ENCODE results near the gene FNDC3B.
"Not testable (repeated sequence)": the region's sequence is repeated elsewhere in the genome, so short reads cannot be mapped to it uniquely, and the experiment has no call there.

The FNDC3B gene

DNA sequence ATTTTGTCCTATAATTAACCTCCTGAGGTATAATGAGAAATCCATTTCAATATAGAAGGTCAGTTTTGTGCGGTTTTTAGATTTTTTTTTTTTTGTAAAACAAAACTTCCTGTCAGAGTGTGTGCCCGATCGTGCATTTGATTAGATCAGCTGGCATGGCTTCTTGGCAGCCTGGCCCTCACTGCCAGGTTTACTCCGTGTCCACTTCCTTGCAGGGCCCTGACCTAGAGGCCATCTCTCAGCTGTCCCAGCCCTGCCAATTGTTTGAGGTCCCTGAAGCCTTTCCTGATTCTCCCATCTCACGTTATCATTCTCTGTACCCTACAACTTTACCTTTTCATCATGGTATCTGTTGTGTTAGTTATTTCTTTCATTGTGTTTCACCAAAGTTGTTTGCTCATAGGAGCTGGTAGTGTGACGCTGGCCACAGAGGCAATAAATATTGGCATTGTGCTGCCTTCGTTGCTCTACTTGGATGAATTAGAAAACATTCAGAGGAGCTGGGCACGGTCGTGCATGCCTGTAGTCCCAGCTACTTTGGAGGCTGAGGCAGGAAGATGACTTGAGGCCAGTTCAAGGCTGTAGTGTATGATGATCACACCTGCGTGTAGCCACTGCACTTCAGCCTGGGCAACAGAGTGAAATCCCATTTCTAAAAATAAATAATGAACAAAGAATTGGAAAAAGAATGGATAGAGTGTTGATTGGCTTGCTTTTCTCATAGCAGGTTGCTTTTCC lies 206.9 kb downstream of the FNDC3B start:
- DNase-seq, result no peak

DNA sequence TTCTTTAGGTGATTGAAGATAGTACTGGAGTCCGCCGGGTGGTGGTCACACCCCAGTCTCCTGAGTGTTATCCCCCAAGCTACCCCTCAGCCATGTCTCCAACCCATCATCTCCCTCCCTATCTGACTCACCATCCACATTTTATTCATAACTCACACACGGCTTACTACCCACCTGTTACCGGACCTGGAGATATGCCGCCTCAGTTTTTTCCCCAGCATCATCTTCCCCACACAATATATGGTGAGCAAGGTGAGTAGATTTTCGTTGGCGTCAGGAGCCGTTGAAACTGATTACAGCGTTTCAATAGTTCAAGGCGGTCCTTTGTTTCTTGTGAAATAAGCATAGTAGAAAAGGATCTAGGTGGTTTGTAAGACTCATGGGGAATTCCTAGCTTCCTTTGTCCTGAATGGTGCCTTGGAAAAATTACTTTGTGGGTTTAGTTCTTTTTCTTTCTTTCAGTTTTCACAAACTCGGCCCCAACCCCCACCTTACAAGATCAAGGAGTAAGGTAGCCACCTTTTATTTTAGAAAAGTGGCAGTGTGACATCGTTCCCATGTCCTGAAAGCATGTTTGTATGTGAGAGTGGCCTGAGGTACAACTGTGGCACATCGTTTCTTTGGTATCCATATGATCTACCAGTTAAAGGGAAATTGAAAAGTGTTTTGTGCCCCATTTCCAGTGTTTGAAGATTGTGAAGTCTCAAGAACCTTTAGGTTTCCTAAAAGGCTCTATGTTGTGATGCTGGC lies 208.3 kb downstream of the FNDC3B start:
- DNase-seq, result no peak

DNA sequence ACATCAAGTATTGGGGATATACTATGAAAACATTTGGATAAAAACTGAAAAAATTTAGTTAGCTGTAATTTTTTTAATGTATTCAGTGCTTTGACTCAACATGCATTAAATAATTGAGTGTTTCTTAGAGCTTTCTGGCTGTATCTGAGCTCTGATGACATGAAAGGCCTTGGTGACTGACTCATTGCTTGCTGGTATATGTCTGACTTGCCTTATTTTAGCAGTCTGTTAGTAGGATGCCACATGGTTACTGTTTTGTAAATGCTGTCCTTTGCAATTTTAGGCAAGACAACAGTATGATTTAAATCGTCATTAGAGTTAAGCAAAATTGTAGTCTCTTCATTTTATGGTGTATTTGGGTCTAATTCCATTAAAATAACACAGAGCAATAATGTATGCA lies 209.7 kb downstream of the FNDC3B start:
- DNase-seq, result no peak

DNA sequence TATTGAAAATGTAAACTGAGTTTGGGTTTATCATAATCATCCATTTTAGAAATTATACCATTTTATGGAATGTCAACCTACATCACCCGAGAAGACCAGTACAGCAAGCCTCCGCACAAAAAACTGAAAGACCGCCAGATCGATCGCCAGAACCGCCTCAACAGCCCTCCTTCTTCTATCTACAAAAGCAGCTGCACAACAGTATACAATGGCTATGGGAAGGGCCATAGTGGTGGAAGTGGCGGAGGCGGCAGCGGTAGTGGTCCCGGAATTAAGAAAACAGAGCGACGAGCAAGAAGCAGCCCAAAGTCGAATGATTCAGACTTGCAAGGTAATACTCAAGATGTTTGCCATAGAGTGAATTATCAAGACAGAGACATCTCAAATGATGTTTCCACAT lies 211.8 kb downstream of the FNDC3B start:
- no peak for DNase-seq

DNA sequence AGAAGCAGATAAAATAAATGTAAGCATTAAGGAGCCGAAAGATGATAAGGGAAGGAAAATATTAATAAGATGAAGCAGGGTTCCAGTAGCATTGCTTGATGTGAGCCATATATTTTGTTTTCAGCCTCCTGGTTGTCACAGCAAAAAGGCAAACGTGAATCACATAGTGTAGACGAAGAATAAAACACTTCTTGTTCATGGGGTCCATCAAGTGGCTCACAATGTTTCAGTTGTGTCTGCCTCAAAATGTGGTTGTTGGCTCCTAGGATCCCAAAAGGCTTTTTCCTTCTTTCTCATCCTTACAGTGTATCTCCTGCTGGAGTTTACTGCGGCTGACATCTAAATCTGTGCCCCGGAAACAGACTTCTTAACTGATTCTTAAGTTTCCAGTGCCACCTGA lies 213.8 kb downstream of the FNDC3B start:
- DNase-seq, result no peak

DNA sequence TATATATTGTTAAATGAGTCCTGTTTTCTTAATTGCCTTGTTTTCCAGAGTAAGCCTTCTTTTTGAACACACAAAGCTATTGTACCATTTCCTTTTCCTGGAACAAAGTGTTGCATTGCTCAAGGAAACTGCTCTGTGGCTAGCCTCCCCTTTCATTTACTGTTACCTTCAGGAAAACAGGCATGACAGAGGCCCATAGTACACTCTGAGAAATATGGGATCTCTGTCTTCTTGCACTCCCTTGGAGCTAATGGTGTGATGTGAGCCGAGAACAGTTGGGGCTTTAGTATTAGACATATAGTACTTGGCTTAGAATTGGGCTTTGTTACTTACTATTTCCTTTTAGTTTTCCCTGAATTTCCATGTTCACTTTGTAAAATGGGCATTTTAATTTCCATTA lies 215.2 kb downstream of the FNDC3B start:
- no peak for DNase-seq

DNA sequence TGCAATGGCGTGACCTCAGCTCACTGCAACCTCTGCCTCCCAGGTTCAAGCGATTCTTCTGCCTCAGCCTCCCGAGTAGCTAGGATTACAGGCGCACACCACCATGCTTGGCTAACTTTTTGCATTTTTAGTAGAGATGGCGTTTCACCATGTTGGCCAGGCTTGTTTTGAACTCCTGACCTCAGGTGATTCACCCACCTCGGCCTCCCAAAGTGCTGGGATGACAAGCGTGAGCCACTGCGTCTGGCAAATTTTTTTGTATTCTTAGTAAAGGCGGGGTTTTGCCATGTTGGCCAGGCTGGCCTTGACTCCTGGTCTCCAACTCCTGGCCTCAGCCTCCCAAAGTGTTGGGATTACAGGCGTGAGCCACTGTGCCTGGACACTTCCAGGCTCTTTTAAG lies 215.9 kb downstream of the FNDC3B start:
- not testable (repeated sequence) for DNase-seq

DNA sequence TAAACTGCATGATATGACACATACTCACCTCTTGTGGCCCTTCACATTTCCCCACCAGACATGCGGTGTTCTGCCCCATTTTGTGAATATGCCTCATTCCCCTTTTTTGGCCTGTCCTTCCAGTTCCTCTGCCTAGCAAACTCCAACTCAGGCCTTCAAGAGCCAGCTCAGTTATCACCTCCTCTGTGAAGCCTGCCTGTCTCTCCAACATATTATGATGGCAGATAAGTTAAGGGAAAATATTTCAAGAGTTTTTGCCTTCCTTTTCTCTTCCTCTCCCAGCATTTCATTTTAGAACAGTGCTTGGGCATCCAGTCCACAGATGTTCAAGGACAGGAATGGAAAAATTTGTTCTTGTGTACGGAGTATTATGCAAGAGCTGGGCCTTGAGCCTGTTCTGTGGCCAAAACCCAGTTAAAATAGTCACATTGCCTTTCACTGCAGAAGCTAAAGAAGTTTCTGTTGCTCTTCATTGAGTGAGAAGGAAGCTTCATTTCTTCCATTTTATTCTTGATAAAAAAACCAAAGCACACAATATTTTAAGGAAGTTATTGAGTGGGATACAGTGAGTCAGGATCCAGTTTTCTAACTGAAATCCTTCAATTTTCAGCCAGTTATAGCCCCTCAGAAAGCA lies 216.8 kb downstream of the FNDC3B start:
- no peak for DNase-seq

DNA sequence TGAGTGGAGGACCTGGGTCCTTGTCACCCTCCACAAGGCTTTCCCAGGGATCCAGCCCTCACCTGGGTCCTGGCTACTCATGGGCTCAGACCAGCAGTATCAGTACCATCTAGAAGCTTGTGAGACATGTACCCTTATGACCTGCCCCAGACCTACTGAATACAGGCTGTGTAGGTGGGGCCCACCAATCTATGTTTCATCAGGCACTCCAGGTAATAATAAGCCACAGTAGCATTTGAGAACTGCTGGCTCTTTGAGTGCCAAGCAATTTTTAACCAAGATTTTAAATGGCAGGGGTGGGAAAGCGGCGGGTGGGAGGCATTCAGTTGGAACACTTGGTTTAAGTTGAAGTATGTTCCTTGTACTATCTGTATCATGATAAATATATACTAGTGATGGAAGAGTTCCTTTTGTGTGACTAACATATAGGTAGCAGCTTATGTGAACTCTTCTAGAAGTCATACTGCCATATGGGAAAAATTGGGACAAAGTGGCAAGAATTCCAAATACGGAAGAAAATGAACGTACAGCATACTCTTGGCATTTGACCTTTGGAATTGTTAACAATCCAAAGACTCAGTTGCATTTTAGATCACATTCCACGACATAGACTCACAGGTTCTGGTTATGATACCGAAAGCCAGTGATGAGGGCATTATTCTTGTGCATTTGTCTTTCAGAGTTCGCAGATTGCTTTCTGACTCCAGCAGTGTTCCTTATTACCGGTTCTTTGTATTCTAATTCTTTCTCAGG lies 218.4 kb downstream of the FNDC3B start:
- DNase-seq, result no peak

DNA sequence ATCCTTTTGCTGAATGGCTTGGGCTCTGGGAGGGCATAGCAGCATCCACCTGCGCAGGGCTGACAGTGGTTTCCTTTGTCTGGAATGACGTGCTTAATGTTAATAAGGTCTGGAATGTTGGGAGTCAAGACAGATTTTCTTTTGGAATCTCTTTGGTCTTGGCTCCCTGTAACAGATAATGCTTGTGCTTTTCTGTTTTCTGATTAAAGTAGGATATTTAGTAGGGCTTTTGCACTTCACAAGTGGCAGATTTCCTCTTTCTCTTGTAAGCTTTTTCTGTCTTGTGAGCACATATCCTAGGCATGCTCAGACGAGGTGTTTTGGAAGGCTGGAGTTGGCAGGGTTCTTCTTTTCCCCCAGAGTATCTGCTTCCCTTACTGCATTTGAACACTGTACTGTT lies 219.2 kb downstream of the FNDC3B start:
- DNase-seq, result no peak

DNA sequence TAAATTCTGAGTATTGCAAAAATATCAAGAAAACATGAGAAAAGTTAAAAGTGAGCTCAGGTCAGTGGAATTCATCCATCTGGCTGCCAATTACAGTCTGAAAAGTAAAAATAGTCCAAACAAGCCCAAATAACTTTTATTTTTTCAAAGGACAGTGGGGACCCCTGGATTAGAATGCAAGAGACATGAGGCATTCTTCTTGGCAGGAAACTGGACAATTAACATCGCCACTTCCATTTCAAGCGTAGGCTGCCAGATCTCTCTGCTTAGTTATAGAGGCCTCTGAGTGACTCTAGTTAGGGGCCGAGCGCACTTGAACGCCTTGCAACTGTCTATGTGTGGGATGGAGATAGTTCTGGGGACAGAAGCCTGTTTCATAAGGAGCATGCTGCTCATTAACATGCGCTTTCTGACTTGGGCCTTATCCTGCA lies 219.7 kb downstream of the FNDC3B start:
- no peak for DNase-seq

DNA sequence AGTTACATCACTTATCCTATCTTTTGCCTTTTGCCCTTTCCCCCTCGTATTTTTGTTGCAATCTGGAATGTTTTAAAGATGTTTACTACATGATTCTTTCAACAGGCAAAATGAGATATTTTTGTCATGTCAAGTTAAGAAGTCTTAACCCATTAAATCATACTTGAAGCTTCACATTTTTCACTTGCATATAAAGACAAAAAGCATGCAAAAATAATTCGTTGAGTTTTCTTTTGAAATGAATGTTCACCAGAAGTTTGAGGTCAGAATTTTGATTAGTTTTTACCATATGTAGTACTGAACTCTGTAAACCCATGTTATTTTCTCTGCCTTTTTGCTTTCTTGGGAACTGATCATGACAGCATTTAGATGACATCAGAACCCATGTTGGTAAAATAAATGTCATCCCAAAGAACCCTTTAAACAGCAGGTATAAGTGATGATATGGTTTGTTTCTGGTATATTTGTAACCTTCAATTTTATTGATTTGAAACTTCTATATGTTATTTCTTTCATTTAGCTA lies 220.4 kb downstream of the FNDC3B start:
- no peak for DNase-seq

DNA sequence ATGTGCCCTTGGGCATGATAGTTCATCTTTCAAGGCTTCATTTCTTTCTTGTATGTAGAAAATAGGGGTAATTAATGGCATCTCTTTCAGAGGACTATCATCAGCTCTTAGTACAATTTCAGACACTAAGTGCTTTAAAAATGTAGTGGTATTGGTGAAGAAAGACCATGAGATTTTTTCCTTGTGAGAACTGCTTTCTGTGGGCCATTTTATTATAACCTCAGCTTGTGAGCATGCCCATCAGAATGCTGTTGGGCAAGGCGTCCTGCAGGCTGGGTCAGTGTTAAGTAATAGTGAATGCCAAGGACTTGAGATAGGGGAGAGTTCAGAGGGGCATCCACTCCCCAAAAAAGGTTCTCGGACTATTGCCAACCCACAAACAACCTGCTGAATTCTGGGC lies 221.0 kb downstream of the FNDC3B start:
- no peak for DNase-seq

DNA sequence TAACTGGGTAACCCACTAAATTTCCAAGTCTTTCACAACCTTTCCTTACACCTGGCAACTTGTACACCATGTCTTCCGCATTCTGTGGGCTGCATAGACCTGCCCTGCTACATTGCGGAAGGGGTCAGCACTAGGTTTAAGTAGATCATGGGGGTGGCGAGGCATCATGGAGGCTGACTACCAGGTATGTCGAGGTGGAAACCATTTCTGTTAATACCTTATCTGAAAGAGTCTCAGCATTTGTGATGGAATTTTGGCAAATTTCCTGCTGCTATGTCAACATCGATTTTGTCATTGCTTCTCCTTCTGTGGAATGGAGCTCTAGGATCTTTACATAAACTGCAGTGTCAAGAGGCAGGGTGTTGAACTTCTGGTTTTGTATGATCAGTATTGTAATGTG lies 221.7 kb downstream of the FNDC3B start:
- no peak for DNase-seq

DNA sequence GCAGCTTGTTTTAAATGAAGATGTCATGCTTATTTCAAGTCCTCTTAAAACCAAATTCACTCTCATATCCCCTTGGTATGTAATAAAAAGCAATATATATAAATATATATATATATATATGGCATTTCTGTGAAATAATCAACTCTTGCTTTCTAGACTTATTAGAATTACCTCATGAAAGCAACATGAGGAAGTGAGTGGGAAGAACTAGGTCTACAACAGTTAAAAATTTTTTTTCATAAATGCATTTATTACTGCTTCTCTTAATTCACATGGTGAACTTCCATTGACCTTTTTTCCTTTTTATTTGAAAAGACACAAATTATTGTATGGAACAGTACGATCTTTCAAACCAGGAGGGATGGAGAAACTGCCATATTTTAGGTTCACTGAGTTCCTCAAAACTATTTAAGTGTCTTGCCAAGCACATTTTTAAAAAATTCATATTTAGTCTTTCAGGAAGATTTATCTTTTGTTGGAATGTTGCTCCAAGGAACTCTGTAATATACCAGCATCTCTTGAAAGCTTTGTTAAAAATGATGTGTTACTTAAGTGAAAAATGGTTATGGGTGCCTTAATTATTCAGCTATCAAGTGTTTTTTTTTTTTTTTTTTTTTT lies 223.7 kb downstream of the FNDC3B start:
- no peak for DNase-seq

DNA sequence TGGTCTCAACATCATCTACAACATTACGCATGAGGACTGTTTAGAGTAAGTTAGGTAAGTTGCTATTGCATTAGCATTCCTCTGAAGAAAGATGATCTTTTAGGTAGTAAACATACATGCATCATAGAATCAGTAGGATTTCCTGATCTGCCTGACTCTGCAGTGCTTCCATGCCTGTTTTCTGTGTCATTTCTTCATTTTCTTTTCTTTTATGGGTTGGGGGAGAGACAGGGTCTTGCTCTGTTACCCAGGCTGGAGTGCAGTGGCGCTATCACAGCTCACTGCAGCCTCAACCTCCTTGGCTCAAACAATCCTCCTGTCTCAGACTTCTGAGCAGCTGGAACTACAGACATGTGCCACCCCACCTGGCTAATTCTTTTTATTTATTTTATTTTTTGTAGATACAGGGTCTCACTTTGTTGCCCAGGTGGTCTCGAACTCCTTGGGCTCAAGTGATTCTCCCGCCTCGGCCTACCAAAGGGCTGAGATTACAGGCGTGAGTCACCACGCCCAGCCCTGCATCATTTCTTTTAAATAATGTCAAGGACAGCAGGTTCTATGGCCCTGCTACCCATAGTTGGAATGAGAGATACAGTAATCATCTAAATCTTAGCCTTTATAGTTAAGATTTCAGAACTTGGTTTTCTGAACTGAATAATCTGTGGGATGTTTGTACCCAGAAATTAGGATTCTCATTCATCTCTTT lies 224.6 kb downstream of the FNDC3B start:
- no peak for DNase-seq

DNA sequence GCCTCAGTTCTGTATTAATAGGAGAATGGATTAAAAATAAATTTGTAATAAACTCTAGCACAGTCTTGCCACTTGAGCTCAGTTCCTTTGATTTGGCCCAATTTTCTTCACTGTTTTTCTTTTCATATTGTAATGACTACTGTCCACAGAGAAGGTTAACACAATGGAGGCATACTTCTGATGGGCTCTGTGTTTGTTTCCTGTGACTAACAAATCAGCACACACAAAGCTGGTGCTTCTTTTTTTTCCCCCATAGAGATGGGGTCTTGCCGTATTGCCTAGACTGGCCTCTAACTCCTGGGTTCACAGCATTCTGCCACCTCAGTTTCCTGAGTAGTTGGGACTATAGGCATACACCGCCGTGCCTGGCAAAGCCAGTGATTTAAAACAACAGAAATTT lies 226.7 kb downstream of the FNDC3B start:
- DNase-seq, result no peak

DNA sequence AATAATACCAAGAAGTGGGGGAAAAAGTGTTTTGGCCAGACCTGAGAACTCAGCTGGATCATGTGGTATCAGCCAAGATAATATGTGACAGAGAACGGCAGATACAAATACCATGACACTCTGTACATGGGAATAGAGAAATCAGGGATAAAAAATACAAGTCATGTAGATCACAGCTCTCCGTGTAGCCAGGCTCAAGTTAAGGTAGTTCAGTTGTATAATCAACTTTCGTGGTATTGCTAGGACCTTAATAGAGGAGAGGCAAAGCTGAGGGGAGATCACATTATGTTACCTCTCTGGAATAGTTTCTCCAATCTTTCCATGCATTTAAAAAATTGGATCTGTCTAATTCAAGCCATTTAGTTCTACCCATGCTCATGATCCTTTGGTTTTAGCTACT lies 229.0 kb downstream of the FNDC3B start:
- no peak for DNase-seq

DNA sequence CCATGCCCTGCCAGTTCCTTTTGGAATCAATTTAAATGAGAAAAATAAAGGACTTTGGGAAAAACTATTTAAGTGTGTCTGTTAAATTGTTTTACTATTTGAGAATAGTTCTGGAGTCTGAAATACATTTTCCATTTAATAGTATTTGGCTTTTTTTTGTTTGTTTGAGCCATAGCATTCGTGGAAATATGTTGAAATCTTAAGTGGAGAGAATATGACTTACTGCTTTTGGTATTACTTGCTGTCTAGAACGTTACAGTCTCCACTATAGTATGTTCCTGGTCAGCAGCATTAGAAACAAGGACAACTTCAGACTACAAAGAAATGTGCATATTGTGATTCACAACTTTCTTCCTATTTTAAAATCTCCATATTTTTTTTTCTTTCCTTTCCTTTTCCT lies 229.5 kb downstream of the FNDC3B start:
- no peak for DNase-seq

DNA sequence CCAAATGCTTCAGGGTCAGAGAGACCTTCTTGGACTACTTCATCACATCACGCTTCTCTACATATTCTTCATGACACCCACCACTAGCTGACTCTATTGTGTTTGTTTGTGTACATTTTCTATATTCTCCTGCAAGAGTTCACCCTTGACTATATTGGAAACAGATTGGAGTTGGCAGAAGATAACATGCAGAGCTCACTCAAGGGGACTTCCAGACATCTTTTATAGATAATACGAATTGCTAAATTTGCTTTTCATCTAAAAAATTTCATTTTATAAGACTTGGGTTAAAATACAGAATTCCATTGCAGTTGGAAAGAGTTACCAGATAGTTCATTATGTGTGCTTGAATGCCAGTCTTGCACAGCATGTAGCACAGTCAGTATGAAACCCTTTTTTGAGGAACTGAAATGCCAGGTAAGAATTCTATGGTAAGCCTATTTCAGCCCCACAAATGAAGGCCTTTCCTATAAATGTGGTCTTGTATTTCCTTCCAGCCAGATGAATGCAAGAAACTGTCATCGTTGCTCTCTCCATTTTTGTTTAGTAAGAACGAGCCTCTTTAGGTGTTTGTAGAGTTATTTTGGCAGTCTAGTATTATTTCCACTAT lies 231.3 kb downstream of the FNDC3B start:
- DNase-seq, result no peak

DNA sequence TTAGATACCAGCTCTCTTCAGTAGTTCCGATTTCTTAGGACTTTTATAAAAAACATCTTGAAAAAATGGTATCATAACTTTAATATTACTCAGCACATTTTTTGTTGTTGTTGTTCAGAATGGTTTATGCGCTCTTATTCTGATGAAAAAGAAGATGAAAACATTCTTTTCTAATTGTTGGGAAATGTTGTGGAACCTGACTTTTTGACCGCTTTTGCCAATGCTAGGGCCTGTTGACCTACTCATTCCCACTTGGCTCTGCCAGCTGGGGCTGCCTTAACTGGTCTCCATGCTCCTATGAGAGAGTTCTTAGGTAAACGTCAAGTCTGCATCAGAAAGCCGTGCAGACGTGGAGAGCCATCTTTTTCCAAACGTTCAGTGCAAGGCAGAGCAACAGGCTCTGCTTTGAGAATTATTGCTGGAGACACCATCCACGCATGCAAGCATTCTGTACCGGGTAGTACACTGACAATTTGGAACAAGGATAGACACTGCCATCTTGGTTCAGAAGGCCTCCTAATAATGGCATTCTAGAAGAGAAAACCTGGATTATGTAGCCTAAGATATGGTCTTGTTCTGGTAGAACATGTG lies 232.1 kb downstream of the FNDC3B start:
- DNase-seq, result no peak
